ENCODE measurements around the gene RBM17. TPM values are rescaled to one million over a fixed set of nuclear protein-coding genes. Genes with fewer than 3 reads are reported as not detected.

Gene RBM17
- total and polyA plus RNA-seq, 2 experiments from 2014 or later = 86.2 to 125 TPM

DNA sequence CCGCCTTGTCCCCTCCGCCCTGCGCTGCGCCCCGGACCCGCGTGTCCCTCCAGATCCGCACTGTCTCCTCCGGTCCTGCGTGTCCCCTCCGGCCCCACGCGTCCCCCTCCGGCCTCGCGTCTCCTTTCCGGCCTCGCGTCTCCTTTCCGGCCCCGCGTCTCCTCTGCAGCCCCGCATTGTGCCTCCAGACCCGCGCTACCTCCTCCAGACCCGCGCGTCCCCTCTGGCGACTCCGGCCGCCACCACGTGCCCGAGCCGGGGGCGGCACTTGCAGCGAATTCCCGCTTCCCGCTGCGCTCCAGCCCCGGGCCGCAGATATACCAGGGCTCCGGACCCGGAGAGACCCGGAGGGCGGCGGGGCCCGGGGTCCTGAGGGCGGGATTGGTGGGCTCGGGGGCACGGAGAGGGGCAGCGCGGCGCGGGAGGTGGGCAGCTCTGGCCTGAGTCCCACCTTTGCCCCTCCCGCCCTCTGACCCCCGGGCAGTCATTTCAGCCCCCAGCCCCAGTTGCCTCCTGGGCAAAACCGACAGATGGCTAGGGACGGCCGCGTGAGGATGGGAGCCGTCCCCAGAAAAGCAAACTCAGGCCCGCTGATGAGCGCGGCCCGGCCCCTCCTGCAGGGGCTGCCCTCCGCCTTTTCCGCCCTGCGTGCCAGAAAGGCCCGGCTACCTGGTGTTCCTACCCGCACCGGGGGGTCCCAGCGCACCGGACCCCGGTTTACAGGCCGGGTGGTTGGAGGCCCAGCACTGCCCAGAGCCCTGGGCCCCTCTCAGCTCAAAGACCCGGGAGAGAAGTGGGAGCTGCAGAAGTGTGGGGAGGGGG is 56.5 kb downstream of the RBM17 start:
- peak in 1 of 2 donors; percentile 54 for DNase-seq (ENCODE audit: low read depth in 1 of 2, low spot score in 1 of 2)
- no peaks in the 10 kb centered on the region for H3K36me3 ChIP-seq
- TF ChIP-seq, protein P1, sequence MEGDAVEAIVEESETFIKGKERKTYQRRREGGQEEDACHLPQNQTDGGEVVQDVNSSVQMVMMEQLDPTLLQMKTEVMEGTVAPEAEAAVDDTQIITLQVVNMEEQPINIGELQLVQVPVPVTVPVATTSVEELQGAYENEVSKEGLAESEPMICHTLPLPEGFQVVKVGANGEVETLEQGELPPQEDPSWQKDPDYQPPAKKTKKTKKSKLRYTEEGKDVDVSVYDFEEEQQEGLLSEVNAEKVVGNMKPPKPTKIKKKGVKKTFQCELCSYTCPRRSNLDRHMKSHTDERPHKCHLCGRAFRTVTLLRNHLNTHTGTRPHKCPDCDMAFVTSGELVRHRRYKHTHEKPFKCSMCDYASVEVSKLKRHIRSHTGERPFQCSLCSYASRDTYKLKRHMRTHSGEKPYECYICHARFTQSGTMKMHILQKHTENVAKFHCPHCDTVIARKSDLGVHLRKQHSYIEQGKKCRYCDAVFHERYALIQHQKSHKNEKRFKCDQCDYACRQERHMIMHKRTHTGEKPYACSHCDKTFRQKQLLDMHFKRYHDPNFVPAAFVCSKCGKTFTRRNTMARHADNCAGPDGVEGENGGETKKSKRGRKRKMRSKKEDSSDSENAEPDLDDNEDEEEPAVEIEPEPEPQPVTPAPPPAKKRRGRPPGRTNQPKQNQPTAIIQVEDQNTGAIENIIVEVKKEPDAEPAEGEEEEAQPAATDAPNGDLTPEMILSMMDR (IDR thresholded peaks at IDR 0.05; ENCODE audit: low read depth, low read length) = no peak
- no peaks in the 10 kb centered on the region for H3K27me3 ChIP-seq
- H3K27ac ChIP-seq = peak overlapping the region; percentile 3
- H3K4me3 ChIP-seq = peak overlapping the region; percentile 38
- H3K4me1 ChIP-seq (ENCODE audit: low read depth) = no peaks in the 10 kb centered on the region
- H3K9me3 ChIP-seq (ENCODE audit: low read depth) = no peaks in the 10 kb centered on the region

DNA sequence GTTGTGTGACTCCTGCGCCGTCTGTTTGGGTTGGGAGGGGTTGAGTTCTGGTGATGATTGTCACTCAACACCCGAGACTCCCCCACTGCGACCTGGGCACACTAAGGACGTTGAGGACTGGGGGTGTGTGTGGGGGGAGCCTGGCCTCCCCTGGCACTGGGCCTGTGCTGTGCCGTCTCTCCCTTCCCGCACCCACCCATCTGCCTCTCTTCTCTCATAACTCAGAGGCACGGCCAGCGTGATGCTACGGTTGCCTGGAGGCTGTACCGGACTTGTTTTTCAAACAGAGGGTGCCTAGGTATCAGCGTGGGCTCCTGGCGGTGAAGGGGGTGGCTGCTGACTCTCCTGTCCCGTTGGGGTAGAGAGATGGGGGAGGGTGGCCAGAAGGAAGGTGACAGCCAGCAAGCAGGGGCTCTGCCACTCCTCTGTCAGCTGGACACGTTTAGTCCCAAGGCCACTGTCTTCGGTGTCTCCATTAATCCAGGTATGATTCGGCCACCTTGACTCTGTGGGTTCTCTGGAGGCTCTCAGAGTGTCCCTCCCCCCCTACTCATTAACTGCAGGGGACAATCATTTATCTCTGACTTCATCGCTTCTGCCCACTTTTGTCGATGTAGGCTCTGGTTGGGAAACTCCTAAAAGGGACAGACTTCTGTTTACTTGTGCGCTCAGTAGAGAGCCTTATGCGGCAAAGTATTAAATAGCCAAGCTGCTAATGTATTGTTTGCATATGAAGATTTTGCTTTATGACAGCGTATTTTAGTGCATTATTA is 57.4 kb downstream of the RBM17 start:
- Histone ChIP-seq H3K4me1 (ENCODE audit: low read depth) (peaks cover 4% of the 10 kb centered on the region), H3K27ac (no peak overlapping the region), H3K9me3 (ENCODE audit: low read depth) (no peaks in the 10 kb centered on the region), H3K4me3 (peak overlapping the region; percentile 38), H3K27me3 (no peaks in the 10 kb centered on the region), H3K36me3 (no peaks in the 10 kb centered on the region)
- DNase-seq (ENCODE audit: low read depth in 1 of 2, low spot score in 1 of 2) = no peak
- TF ChIP-seq, protein P1 (IDR thresholded peaks at IDR 0.05; ENCODE audit: low read depth, low read length) = no peak

DNA sequence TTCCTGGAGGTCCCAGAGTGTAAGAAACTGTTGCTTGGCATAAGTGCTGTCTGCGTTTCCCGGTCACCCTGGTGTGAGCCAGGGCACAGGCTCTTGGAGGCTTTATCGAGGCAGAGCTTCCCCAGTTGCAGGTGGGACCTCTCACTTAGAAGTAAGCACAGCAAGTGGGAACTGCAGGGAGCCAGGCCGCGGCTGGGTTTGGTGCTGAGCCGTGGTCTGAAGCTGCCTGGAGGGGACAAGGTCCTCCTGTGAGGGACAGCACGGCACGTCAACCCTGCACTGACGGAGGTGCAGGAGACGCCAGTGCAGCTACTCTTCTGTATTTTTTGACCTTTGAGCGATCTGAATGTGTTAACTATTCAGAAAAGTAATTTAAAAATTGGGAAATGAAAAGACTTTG is 58.1 kb downstream of the RBM17 start:
- Histone ChIP-seq H3K4me3 (no peak overlapping the region), H3K36me3 (no peaks in the 10 kb centered on the region), H3K9me3 (ENCODE audit: low read depth) (no peaks in the 10 kb centered on the region), H3K27me3 (no peaks in the 10 kb centered on the region), H3K27ac (no peak overlapping the region), H3K4me1 (ENCODE audit: low read depth) (peaks cover 9% of the 10 kb centered on the region)
- no peak for DNase-seq (ENCODE audit: low read depth in 1 of 2, low spot score in 1 of 2)
- TF ChIP-seq, protein P1 (IDR thresholded peaks at IDR 0.05; ENCODE audit: low read depth, low read length) = no peak

DNA sequence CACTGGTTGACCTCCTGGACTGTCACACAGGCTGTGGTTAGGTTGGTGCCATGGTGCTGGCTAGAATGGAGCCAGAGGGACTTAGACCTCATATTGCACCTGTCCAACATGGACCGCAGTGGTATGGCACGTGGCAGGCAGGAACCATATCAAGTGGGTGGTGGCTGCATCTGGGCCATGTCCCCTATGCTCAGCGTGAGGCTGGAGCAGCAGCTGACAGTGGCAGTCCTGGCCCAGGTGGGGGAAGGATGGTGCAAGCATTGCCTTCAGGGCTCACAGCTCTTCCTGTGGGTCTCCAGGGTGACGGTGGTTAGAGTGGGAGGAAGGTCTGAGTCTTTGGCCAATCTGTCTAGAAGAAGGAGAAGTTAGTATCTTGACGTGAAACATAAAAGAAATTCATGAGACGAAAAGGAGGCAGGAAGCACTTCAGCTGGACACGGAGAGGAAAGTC is 59.4 kb downstream of the RBM17 start:
- H3K4me1 ChIP-seq (ENCODE audit: low read depth) = peaks cover 9% of the 10 kb centered on the region
- no peak overlapping the region for H3K27ac ChIP-seq
- H3K4me3 ChIP-seq = no peak overlapping the region
- H3K36me3 ChIP-seq = no peaks in the 10 kb centered on the region
- TF ChIP-seq, protein P1 (IDR thresholded peaks at IDR 0.05; ENCODE audit: low read depth, low read length) = no peak
- no peak for DNase-seq (ENCODE audit: low read depth in 1 of 2, low spot score in 1 of 2)
- H3K9me3 ChIP-seq (ENCODE audit: low read depth) = no peaks in the 10 kb centered on the region
- no peaks in the 10 kb centered on the region for H3K27me3 ChIP-seq

DNA sequence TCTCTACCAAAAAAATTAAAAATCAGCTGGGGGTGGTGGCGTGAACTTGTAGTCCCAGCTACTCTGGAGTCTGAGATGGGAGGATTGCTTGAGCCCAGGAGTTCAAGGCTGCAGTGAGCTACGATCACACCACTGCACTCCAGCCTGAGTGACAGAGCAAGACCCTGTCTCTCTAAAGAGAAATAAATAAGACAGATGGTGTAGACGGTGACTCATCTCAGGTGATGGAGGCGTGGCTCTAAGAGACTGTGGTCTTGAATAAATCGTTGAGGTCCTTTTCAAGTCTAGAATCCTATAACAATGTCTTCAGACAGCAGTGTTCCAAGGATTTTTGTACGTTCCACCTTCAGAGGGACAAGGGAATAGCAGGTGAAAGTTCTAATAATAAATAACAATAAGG is 60.1 kb downstream of the RBM17 start:
- no peak for DNase-seq (ENCODE audit: low read depth in 1 of 2, low spot score in 1 of 2)
- H3K27me3 ChIP-seq = no peaks in the 10 kb centered on the region
- H3K27ac ChIP-seq = no peak overlapping the region
- no peak overlapping the region for H3K4me3 ChIP-seq
- H3K4me1 ChIP-seq (ENCODE audit: low read depth) = peaks cover 9% of the 10 kb centered on the region
- TF ChIP-seq, protein P1 (IDR thresholded peaks at IDR 0.05; ENCODE audit: low read depth, low read length) = no peak
- no peaks in the 10 kb centered on the region for H3K9me3 ChIP-seq (ENCODE audit: low read depth)
- no peaks in the 10 kb centered on the region for H3K36me3 ChIP-seq

Data from cardiac muscle cell (in vitro differentiated cells and primary cell).